B cell (primary cell): ENCODE results near the gene MRPS34. TPM values are rescaled to one million over a fixed set of nuclear protein-coding genes. Genes with fewer than 3 reads are reported as not detected.

Source experiments
- ATAC-seq: fragments of 200-7000 bp; cut with Tn5 transposase; one replicate; pipeline ENCODE4 v1.10.0; 2021; ENCODE audit warnings: low read depth, mild to moderate bottlenecking, moderate number of reproducible peaks, moderate library complexity
- CTCF ChIA-PET: fragments of 350-600 bp; sonication (Branson Sonifier 250); formaldehyde crosslinking; loops from one replicate; lab custom pipeline; 2021; ENCODE audit warnings: antibody characterized with exemption, inconsistent platforms; lab: Charles Lee
- POLR2A ChIA-PET: fragments of 350-600 bp; sonication (Branson Sonifier 250); formaldehyde crosslinking; loops from one replicate; lab custom pipeline; 2021; ENCODE audit warnings: antibody characterized with exemption; lab: Charles Lee
- DNase-seq: peaks from one replicate; pipeline ENCODE4 v3.0.0; 2013
- H2AFZ ChIP-seq: 2 replicates; pipeline ENCODE4 v1.6.1; 2012; ENCODE audit warnings: mild to moderate bottlenecking, low read depth, low read length; ENCODE audit not compliant: insufficient read depth, poor library complexity, severe bottlenecking
- H3K27ac ChIP-seq, 2 donors: 1 replicate in 1 of 2; 2 replicates in 1 of 2; pipeline ENCODE4 v1.5.1; 2012 to 2013; ENCODE audit warnings: low read length in 2 of 2, mild to moderate bottlenecking in 2 of 2, moderate library complexity in 1 of 2
- H3K27me3 ChIP-seq, 4 experiments: fragments of 200-600 bp in 1 of 4; sonication (generic) in 1 of 4; replicated peaks in 1 of 4; 1 replicate in 2 of 4; 2 replicates in 2 of 4; pipeline versions ENCODE4 v1.6.1 to v1.7.0; 2013 to 2016; ENCODE audit warnings: low read length in 3 of 4, mild to moderate bottlenecking in 2 of 4, mixed read lengths in 1 of 4, moderate library complexity in 1 of 4; ENCODE audit not compliant: insufficient read depth in 4 of 4, control insufficient read depth in 3 of 4; ENCODE audit errors: control extremely low read depth in 1 of 4
- H3K36me3 ChIP-seq, 2 experiments: replicated peaks in 1 of 2; 1 replicate in 1 of 2; 2 replicates in 1 of 2; pipeline versions ENCODE4 v1.6.1 to v1.7.1; 2013; ENCODE audit warnings: low read length in 1 of 2; ENCODE audit not compliant: insufficient read depth in 2 of 2, control insufficient read depth in 1 of 2; ENCODE audit errors: control extremely low read depth in 1 of 2, extremely low read depth in 1 of 2
- H3K4me1 ChIP-seq, 2 donors: fragments of 200-600 bp in 1 of 2; sonication (generic) in 1 of 2; 1 replicate in 1 of 2; 2 replicates in 1 of 2; pipeline versions ENCODE4 v1.5.1 to v1.6.1; 2013 to 2017; ENCODE audit warnings: low read length in 2 of 2; ENCODE audit not compliant: control insufficient read depth in 2 of 2, insufficient read depth in 2 of 2
- H3K4me2 ChIP-seq: replicated peaks from 2 replicates; pipeline ENCODE3; 2012; ENCODE audit warnings: mild to moderate bottlenecking, low read depth, low read length; ENCODE audit not compliant: poor library complexity, severe bottlenecking
- H3K4me3 ChIP-seq, 5 experiments: fragments of 200-600 bp in 1 of 5; sonication (generic) in 1 of 5; 1 replicate in 3 of 5; 2 replicates in 2 of 5; pipeline versions ENCODE4 v1.5.1 to v1.7.0; 2011 to 2016; ENCODE audit warnings: low read length in 4 of 5, mild to moderate bottlenecking in 4 of 5, low read depth in 2 of 5, control low read depth in 1 of 5, moderate library complexity in 1 of 5; ENCODE audit not compliant: insufficient read depth in 1 of 5; ENCODE audit errors: control extremely low read depth in 1 of 5, extremely low read depth in 1 of 5
- H3K79me2 ChIP-seq: fragments of 200-600 bp; sonication (generic); one replicate; pipeline ENCODE4 v1.6.0; 2016; ENCODE audit warnings: low read length; ENCODE audit not compliant: control insufficient read depth, insufficient read depth
- H3K9ac ChIP-seq: fragments of 200-600 bp; sonication (generic); 2 replicates; pipeline ENCODE4 v1.6.1; 2017; ENCODE audit warnings: mild to moderate bottlenecking, low read length, moderate library complexity
- H3K9me3 ChIP-seq, 3 donors: one replicate each; pipeline versions ENCODE4 v1.6.1 to v1.7.1; 2013; ENCODE audit warnings: low read length in 2 of 3; ENCODE audit not compliant: control insufficient read depth in 2 of 3, insufficient read depth in 1 of 3; ENCODE audit errors: control extremely low read depth in 1 of 3
- H4K20me1 ChIP-seq: 2 replicates; pipeline ENCODE4 v1.6.0; 2012; ENCODE audit warnings: mild to moderate bottlenecking, low read length; ENCODE audit not compliant: insufficient read depth, control insufficient read depth, poor library complexity, severe bottlenecking
- H3K27ac Mint-ChIP-seq: one replicate; pipeline ENCODE4 v1.8.0; 2021; ENCODE audit warnings: mixed read lengths
- H3K27me3 Mint-ChIP-seq: one replicate; pipeline ENCODE4 v1.8.0; 2021; ENCODE audit warnings: mixed read lengths
- H3K4me1 Mint-ChIP-seq: one replicate; pipeline ENCODE4 v1.8.0; 2021; ENCODE audit warnings: mixed read lengths
- H3K4me3 Mint-ChIP-seq: one replicate; pipeline ENCODE4 v1.8.0; 2021; ENCODE audit warnings: mixed read lengths
- H3K9me3 Mint-ChIP-seq: one replicate; pipeline ENCODE4 v1.8.0; 2022; ENCODE audit warnings: mixed read lengths; ENCODE audit not compliant: insufficient read depth
- CTCF ChIP-seq: fragments of 200-600 bp; IDR thresholded peaks from one replicate; pipeline ENCODE4 v1.8.0; 2022; ENCODE audit warnings: antibody characterized with exemption, mild to moderate bottlenecking
- EZH2 ChIP-seq: IDR thresholded peaks from 2 replicates; pipeline ENCODE4 v1.6.1; 2012; ENCODE audit warnings: borderline replicate concordance, low read depth, mild to moderate bottlenecking, moderate library complexity, low read length; ENCODE audit not compliant: insufficient read depth, poor library complexity, severe bottlenecking
- WGBS: methylation state at CpG from one replicate; pipeline ENCODE4 v1.1.5; 2013; ENCODE audit warnings: missing lambda C conversion rate; ENCODE audit not compliant: insufficient coverage; 5-methylcytosine and 5-hydroxymethylcytosine counted together
- intact Hi-C: fragments of 100-400 bp; cut with micrococcal nuclease; formaldehyde crosslinking; loops from one replicate; pipeline ENCODE4 v1.10.0; 2022
- polyA plus RNA-seq: library from polyadenylated mRNA; depleted of rRNA; stranded (reverse); fragments of >200 nt; gene quantifications from 2 replicates; pipeline ENCODE4 v1.2.3, GENCODE V29; 2012
- total RNA-seq, 2 donors: library from RNA; stranded (reverse); fragments of 120-200 nt in 1 of 2; gene quantifications; 1 replicate in 1 of 2; 2 replicates in 1 of 2; pipeline versions ENCODE4 v1.2.3 to v1.2.4, GENCODE V29; 2013 to 2022

Gene MRPS34
- total and polyA plus RNA-seq, 2 donors (not counting 1 experiment from before 2014, with no cell fraction given), result 44.6 to 55.2 TPM

- Histone ChIP-seq H3K4me1 (peaks cover 10 to 35% of the 10 kb centered on the region in 2 donors), H3K27ac (no peak overlapping the region), H3K4me2 (no peak overlapping the region), H3K27me3 (no peaks in the 10 kb centered on the region), H3K9ac (no peak overlapping the region), H2AFZ (no peak overlapping the region), H4K20me1 (peaks cover 76% of the 10 kb centered on the region), H3K79me2 (peaks cover 50% of the 10 kb centered on the region), H3K4me3 (no peak overlapping the region), H3K9me3 (no peaks in the 10 kb centered on the region), H3K36me3 (peaks cover 0 to 29% of the 10 kb centered on the region in 2 experiments)
- peaks cover 25% of the 10 kb centered on the region for H3K4me1 Mint-ChIP-seq
- DNase-seq (no peak), ATAC-seq (no peak)
- no peaks in the 10 kb centered on the region for H3K9me3 Mint-ChIP-seq
- H3K27ac Mint-ChIP-seq, result no peak overlapping the region
- 97% methylated on average over 27 of the region's 27 CpGs for WGBS
- no peaks in the 10 kb centered on the region for H3K27me3 Mint-ChIP-seq
- TF ChIP-seq EZH2 (no peak), CTCF (no peak)
- POLR2A ChIA-PET, result interaction anchor here (0.6 to 0.7 kb wide), 2 partner anchors 40 to 1343 kb away, joined by 4 to 8 read pairs; no protein-coding TSS in a partner anchor
- H3K4me3 Mint-ChIP-seq, result peak overlapping the region; percentile 88
- intact Hi-C loops, result no loop called here
- CTCF ChIA-PET, result interaction anchor here (1.3 to 1.6 kb wide), 2 partner anchors 8 to 69 kb away, joined by 3 to 4 read pairs; partner anchors contain the start of genes EME2 and MRPS34
Observed at GRCh38 chr16:1779741-1780676, 7.1 kb upstream of the MRPS34 start.
